ENCODE results near the gene DIAPH1.

DIAPH1 gene

DNA sequence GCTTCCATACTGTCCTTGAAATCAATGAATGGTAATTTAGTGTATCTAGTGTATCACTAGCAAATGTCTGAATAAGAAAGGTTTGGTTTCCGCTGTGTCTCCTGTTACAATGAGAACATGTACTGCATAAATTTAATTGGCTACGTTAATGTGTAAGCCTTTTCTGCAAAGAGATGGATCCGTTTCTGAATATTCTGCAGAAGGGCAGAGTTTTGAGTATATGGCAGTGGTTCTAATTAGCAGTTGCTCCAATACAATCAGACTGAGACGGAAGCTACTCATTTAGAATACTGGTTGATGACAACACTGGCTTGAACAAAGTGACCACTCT is 134.5 kb downstream of the DIAPH1 start:
- DNase-seq (ENCODE audit: low spot score) = no peak

DNA sequence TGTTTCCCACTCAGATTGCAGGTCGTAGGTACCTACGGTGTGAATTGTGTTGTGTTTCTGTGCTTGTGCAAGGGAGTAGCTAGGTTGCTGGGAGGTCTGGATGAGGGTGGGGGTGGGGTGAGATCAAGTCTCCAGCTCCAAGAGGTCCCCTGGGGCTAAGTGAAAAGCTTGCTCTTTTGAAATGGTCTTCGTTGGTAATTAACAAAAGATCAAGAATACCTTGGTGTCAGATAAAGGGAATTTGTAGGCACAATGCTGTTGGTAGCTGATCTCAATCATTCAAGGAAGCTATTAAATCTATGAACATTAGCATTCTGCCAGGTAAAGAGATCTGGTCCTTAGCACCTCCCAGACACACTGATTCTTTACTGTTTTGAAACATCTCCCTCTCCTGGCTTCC is 134.9 kb downstream of the DIAPH1 start:
- DNase-seq (ENCODE audit: low spot score) = no peak

DNA sequence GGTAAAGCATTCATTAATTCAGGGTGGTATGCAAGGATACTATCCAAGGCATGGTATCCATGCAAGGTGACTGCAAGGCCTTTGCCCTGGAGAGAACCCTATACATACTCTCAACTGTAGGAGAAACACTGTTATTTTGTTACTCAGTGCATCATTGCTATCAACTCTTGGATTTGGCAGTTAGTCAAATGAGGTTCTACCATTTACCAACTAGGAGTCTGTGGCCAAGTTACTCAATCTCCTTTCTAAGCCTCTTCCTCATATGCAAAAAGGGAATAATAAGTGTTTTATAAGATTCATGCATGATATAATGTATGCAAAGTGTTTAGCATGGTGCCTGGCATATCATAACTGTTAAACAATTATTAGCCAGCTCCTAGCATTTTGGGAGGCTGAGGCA is 139.0 kb downstream of the DIAPH1 start:
- no peak for DNase-seq (ENCODE audit: low spot score)

DNA sequence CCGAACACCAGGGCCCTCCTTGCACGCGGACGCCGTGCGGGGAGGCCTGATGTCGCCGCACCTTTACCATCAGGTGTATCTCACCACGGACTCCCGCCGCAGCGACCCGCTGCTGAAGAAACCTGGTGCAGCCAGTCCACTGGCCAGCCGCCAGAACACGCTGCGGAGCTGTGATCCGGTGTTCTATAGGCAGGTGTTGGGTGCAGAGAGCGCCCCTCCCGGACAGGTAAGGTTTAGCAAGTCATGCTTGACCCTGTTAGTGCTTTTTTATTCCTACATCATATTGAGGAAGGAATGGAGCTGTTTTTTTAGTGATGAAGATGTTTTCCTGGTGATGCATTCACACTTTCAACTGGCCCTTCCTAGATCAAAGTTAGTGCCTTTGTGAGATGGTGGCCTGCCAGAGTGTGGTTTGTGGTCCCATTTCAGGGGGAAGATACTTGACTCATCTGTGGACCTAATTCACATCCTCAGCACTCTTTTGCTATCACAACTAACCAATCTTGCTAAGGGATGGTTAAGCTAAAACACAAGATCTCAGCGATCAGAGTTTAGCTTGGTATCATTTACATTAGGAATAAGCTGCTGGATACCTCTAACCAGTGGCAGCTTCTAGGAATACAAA is 140.4 kb downstream of the DIAPH1 start:
- DNase-seq (ENCODE audit: low spot score) = no peak

DNA sequence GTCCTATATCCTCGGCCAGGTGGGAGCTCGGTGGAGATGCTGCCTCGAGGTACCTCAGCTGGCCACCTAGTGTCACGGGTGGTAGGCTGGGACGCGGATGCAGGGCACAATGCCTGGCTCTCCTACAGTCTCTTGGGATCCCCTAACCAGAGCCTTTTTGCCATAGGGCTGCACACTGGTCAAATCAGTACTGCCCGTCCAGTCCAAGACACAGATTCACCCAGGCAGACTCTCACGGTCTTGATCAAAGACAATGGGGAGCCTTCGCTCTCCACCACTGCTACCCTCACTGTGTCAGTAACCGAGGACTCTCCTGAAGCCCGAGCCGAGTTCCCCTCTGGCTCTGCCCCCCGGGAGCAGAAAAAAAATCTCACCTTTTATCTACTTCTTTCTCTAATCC is 141.0 kb downstream of the DIAPH1 start:
- no peak for DNase-seq (ENCODE audit: low spot score)

DNA sequence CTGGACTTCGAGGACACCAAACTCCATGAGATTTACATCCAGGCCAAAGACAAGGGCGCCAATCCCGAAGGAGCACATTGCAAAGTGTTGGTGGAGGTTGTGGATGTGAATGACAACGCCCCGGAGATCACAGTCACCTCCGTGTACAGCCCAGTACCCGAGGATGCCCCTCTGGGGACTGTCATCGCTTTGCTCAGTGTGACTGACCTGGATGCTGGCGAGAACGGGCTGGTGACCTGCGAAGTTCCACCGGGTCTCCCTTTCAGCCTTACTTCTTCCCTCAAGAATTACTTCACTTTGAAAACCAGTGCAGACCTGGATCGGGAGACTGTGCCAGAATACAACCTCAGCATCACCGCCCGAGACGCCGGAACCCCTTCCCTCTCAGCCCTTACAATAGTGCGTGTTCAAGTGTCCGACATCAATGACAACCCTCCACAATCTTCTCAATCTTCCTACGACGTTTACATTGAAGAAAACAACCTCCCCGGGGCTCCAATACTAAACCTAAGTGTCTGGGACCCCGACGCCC is 141.7 kb downstream of the DIAPH1 start:
- no peak for DNase-seq (ENCODE audit: low spot score)

DNA sequence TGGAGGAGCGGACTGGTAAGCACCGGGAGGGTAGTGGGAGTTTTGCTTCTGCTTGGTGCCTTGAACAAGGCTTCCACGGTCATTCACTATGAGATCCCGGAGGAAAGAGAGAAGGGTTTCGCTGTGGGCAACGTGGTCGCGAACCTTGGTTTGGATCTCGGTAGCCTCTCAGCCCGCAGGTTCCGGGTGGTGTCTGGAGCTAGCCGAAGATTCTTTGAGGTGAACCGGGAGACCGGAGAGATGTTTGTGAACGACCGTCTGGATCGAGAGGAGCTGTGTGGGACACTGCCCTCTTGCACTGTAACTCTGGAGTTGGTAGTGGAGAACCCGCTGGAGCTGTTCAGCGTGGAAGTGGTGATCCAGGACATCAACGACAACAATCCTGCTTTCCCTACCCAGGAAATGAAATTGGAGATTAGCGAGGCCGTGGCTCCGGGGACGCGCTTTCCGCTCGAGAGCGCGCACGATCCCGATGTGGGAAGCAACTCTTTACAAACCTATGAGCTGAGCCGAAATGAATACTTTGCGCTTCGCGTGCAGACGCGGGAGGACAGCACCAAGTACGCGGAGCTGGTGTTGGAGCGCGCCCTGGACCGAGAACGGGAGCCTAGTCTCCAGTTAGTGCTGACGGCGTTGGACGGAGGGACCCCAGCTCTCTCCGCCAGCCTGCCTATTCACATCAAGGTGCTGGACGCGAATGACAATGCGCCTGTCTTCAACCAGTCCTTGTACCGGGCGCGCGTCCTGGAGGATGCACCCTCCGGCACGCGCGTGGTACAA is 142.5 kb downstream of the DIAPH1 start:
- peak; percentile 28 for DNase-seq (ENCODE audit: low spot score)

DNA sequence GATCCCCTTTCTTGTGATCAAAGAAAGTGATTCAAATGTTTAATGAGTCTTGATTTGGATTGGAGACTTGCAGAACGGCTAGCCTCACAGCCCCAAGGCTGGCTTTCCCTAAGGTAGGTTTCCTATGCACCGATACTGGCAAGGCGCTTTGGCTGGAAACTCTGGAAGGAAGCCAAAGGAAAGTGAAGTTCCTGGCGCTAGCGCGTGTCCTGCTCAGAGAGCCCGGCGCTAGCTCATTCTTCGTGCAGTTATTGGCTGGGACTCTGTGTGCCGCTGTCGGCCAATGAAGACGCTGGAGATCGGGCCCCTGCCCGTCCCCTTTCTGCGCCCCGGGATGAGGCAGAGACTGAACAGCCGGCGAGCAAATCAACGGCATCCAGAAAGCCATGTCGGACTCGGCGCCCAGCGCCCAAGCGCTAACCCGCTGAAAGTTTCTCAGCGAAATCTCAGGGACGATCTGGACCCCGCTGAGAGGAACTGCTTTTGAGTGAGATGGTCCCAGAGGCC is 143.1 kb downstream of the DIAPH1 start, which contains the start of gene PCDHGC3:
Gene PCDHGC3, plus strand, starts transcription at position 342 of the 507 bp plus-strand sequence. Its CDS starts 151 bp downstream, at position 493.
- peak; percentile 87 for DNase-seq (ENCODE audit: low spot score)

DNA sequence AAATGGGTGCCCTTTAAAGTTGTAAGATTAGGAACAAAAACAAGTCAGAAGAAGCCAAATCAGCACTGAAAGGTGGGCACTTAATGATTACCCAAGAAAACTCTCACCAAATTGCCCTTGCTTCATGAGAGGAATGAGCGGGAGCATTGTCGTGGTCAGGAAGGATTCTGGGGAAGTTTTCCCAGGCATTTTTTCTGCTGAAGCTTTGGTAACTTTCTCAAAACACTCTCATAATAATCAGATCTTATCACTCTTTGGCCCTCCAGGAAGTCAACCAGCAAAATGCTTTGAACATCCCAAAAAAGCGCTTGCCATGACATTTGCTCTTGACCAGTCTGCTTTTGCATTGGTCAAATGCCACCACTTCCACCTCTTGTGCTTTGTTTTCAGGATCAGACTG is 153.4 kb downstream of the DIAPH1 start:
- no peak for DNase-seq (ENCODE audit: low spot score)

Small RNA genes lying within 50 kb of the gene (small RNA-seq; reads per million reads assigned to genes)
- 0 reads per million in 2 experiments for gene RPS27AP10
